Endothelial cell of umbilical vein (primary cell): ENCODE measurements around the gene GALNT8.

Experiments used
- CTCF ChIP-seq, 2 donors: IDR thresholded peaks; 1 replicate in 1 of 2; 2 replicates in 1 of 2; pipeline ENCODE4 v1.5.1; 2011; ENCODE audit warnings: low read length in 2 of 2, mild to moderate bottlenecking in 2 of 2, moderate library complexity in 2 of 2, control low read depth in 1 of 2, inconsistent platforms in 1 of 2, low read depth in 1 of 2; ENCODE audit not compliant: insufficient read depth in 1 of 2; ENCODE audit errors: extremely low read depth in 1 of 2
- EZH2 ChIP-seq: IDR thresholded peaks from 2 replicates; pipeline ENCODE4 v1.6.1; 2012; ENCODE audit warnings: borderline replicate concordance, low read depth, mild to moderate bottlenecking, moderate library complexity, low read length, inconsistent platforms; ENCODE audit not compliant: severe bottlenecking
- JUN ChIP-seq: IDR thresholded peaks from 2 replicates; pipeline ENCODE4 v1.6.1; 2011; ENCODE audit warnings: borderline replicate concordance, low read depth; ENCODE audit not compliant: insufficient read length, insufficient read depth
- POLR2A ChIP-seq: IDR thresholded peaks from 2 replicates; pipeline ENCODE4 v1.6.1; 2012; ENCODE audit warnings: low read depth, mild to moderate bottlenecking, control low read depth, low read length

GRCh38 chr12:4714879-4715278 is 5.3 kb upstream of the GALNT8 start:
- no peak for TF ChIP-seq CTCF (IDR thresholded peaks at IDR 0.05; ENCODE audit: extremely low read depth in 1 of 2, insufficient read depth in 1 of 2, low read depth in 1 of 2, low read length in 2 of 2)
- TF ChIP-seq JUN, result no peak
- TF ChIP-seq POLR2A, result no peak
- no peak for TF ChIP-seq EZH2
